ENCODE data around the gene GFRA1.

GFRA1 gene

DNA sequence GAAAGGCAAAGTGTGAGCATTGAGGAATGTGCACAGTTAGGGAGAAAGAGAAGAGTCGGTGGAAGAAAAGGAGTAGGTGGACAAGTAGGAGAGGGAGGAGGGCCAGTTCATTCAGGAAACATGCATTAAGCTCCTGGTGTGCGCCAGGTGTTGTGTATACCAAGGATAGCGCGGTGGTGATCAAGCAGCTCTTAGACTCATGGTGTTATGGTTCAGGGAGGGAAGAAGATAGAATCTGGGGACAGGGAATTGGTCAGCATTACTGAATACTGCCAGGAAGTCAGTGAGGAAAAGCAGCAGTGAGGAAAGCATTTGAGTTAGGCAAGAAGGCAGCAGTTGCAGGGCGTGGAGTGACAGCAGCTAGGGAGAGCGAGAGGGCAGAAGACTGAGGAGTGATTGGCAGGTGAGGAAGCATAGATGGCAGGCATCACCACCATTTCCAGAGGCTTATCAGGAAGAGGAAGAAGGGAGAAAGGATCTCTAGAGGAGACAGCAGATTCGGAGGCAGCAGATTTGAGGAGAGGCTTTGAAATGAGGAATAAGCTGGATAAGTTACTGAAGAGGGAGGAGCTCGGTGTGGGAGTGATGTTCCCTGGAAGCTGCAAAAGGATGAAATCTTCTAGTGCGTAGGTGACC, 265.6 kb downstream of the GFRA1 start:
- TF ChIP-seq, protein P1, sequence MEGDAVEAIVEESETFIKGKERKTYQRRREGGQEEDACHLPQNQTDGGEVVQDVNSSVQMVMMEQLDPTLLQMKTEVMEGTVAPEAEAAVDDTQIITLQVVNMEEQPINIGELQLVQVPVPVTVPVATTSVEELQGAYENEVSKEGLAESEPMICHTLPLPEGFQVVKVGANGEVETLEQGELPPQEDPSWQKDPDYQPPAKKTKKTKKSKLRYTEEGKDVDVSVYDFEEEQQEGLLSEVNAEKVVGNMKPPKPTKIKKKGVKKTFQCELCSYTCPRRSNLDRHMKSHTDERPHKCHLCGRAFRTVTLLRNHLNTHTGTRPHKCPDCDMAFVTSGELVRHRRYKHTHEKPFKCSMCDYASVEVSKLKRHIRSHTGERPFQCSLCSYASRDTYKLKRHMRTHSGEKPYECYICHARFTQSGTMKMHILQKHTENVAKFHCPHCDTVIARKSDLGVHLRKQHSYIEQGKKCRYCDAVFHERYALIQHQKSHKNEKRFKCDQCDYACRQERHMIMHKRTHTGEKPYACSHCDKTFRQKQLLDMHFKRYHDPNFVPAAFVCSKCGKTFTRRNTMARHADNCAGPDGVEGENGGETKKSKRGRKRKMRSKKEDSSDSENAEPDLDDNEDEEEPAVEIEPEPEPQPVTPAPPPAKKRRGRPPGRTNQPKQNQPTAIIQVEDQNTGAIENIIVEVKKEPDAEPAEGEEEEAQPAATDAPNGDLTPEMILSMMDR (conservative IDR thresholded peaks at IDR 0.05; ENCODE audit: control insufficient read depth, insufficient read depth, low read depth, low read length) = no peak
- DNase-seq (ENCODE audit: low read depth) = no peak
- no peak overlapping the region for H3K4me3 ChIP-seq (ENCODE audit: control insufficient read depth, low read depth, low read length)
